ENCODE measurements around the gene MUS81.

- TF ChIP-seq CTCF (IDR thresholded peaks at IDR 0.05; ENCODE audit: insufficient read depth, low read length, poor library complexity, severe bottlenecking) (no peak), EZH2phosphoT487 (conservative IDR thresholded peaks at IDR 0.05; ENCODE audit: low read length) (no peak)
Measured at GRCh38 chr11:65907878-65908277, 47.6 kb downstream of the MUS81 start.
